Breast epithelium (tissue), 4 donors: ENCODE data around the gene SPTA1. TPM values are rescaled to one million over a fixed set of nuclear protein-coding genes. Genes with fewer than 3 reads are reported as not detected.

ENCODE experiments used
- DNase-seq, 2 donors: peaks; one replicate each; pipeline ENCODE4 v3.0.0-alpha.2; 2019; ENCODE audit warnings: low spot score in 2 of 2
- H3K27ac ChIP-seq, 2 donors: fragments of 200-600 bp; sonication (generic) in 1 of 2; one replicate each; pipeline ENCODE4 v1.5.1; 2016 to 2019; ENCODE audit warnings: mild to moderate bottlenecking in 1 of 2
- H3K27me3 ChIP-seq, 2 donors: fragments of 200-600 bp; sonication (generic) in 1 of 2; one replicate each; pipeline versions ENCODE4 v1.5.1 to v1.6.0; 2017 to 2019; ENCODE audit warnings: control low read depth in 1 of 2, mild to moderate bottlenecking in 1 of 2
- H3K36me3 ChIP-seq: fragments of 200-600 bp; one replicate; pipeline ENCODE4 v1.5.1; 2019
- H3K4me1 ChIP-seq, 2 donors: fragments of 200-600 bp; sonication (generic); one replicate each; pipeline ENCODE4 v1.5.1; 2016 to 2019; ENCODE audit warnings: control low read depth in 1 of 2
- H3K4me3 ChIP-seq, 3 donors: fragments of 200-600 bp; sonication (generic); 1 replicate in 2 of 3; 2 replicates in 1 of 3; pipeline ENCODE4 v1.5.1; 2016 to 2019; ENCODE audit warnings: mild to moderate bottlenecking in 3 of 3, moderate library complexity in 2 of 3
- H3K9me3 ChIP-seq, 2 donors: fragments of 200-600 bp; sonication (generic) in 1 of 2; one replicate each; pipeline ENCODE4 v1.5.1; 2016 to 2019; ENCODE audit warnings: control low read depth in 1 of 2
- CTCF ChIP-seq, 3 donors: fragments of 450-650 bp; IDR thresholded peaks; one replicate each; pipeline ENCODE4 v1.5.1; 2016 to 2017; ENCODE audit warnings: antibody characterized with exemption in 3 of 3, mild to moderate bottlenecking in 3 of 3, moderate library complexity in 3 of 3
- POLR2A ChIP-seq: fragments of 450-650 bp; IDR thresholded peaks from one replicate; pipeline ENCODE4 v1.6.1; 2016; ENCODE audit warnings: antibody characterized with exemption, mild to moderate bottlenecking, moderate library complexity
- POLR2AphosphoS5 ChIP-seq, 3 donors: sonication (generic); formaldehyde crosslinking; IDR thresholded peaks; one replicate each; pipeline ENCODE4 v1.6.1; 2017; ENCODE audit warnings: antibody characterized with exemption in 3 of 3
- intact Hi-C: fragments of 100-400 bp; cut with DNase I; formaldehyde crosslinking; loops from one replicate; pipeline ENCODE4 v1.15.1; 2023; ENCODE audit warnings: low total_unique reads
- total RNA-seq, 3 donors: library from RNA; depleted of rRNA; stranded (reverse); fragments of >200 nt; gene quantifications; one replicate each; pipeline ENCODE4 v1.1.0, GENCODE V29; 2016

The SPTA1 gene
- total RNA-seq, 3 donors from 2014 or later: under 0.01 to 0.33 (median 0.15) TPM

GRCh38 chr1:158649052-158649451 lies 37.5 kb downstream of the SPTA1 start:
- H3K27me3 ChIP-seq: no peaks in the 10 kb centered on the region
- H3K4me3 ChIP-seq: no peak overlapping the region
- no peak for DNase-seq
- H3K4me1 ChIP-seq: no peaks in the 10 kb centered on the region
- no peaks in the 10 kb centered on the region for H3K9me3 ChIP-seq
- TF ChIP-seq POLR2AphosphoS5 (IDR thresholded peaks at IDR 0.05): no peak
- TF ChIP-seq CTCF (IDR thresholded peaks at IDR 0.05): no peak
- no peak for TF ChIP-seq POLR2A
- H3K27ac ChIP-seq: no peak overlapping the region
- intact Hi-C loops: no loop called here
- no peaks in the 10 kb centered on the region for H3K36me3 ChIP-seq

DNA sequence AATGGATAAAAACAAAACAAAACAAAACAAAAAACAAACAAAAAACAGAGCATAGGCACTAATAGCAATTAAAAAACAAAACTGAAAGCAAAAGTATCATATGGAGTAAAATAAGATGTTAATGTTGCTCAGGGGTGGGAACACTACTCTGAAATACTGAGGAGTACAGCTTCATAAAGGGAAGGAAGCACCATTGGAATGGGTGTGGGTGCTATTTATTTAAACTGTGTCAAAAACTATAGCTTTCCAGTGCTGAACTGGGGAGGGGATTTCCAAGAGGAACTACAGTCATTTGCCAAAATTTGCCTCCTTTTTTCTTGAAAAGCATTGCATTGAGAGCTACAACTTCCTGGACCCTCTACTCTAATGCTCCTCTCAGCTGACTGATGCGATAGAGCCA lies 40.0 kb downstream of the SPTA1 start:
- DNase-seq: no peak
- no peak for TF ChIP-seq POLR2AphosphoS5 (IDR thresholded peaks at IDR 0.05)
- no peak for TF ChIP-seq CTCF (IDR thresholded peaks at IDR 0.05)
- TF ChIP-seq POLR2A: no peak

DNA sequence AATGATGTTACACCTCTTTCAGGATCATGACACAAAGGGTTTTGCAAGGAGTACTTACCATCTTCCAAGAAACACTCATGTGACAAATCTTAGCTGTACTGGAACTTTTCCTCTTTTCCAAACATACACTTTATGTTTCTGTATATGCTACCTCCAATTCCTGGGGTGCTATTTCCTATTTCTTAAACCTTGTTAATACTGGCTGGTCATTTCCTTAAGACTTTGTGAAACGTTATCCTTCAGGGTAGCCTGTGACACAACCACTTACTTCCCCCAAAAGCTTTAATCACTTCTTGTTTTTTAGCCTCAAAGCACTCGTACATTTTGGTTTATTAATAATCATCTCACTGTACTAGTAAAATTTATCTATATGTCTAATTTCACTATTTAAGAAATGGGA lies 42.1 kb downstream of the SPTA1 start:
- no peaks in the 10 kb centered on the region for H3K4me1 ChIP-seq

More for the DNA sequence above, 40.0 kb downstream of the SPTA1 start:
- Histone ChIP-seq H3K27ac (no peak overlapping the region), H3K27me3 (no peaks in the 10 kb centered on the region), H3K4me3 (no peak overlapping the region), H3K9me3 (no peaks in the 10 kb centered on the region), H3K4me1 (no peaks in the 10 kb centered on the region), H3K36me3 (no peaks in the 10 kb centered on the region)
- intact Hi-C loops: no loop called here

DNA sequence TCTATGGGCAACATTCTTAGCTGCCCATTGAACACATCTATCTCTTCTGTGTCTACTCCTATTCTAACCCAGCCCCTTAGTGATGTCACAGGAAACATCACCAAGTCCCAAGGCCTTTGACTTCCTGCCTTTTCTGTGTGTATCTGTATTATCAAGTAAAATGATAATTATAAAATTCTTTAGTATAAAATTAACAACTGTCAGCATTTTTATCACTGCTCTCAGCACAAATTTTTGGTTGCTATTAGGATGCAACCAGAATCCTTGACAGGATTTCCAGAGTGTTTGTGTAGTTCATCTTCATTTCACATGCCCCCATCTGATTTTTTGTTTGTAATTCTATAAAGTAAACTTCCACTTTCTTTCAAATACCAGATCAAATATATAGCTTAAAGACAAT lies 47.6 kb downstream of the SPTA1 start:
- H3K27ac ChIP-seq: no peak overlapping the region
- intact Hi-C loops: no loop called here
- H3K4me3 ChIP-seq: no peak overlapping the region
- DNase-seq: no peak
- H3K27me3 ChIP-seq: no peaks in the 10 kb centered on the region
- no peaks in the 10 kb centered on the region for H3K36me3 ChIP-seq
- TF ChIP-seq CTCF (IDR thresholded peaks at IDR 0.05) (no peak), POLR2AphosphoS5 (IDR thresholded peaks at IDR 0.05) (no peak), POLR2A (no peak)
- no peaks in the 10 kb centered on the region for H3K4me1 ChIP-seq
- H3K9me3 ChIP-seq: no peaks in the 10 kb centered on the region

More for the DNA sequence above, 42.1 kb downstream of the SPTA1 start:
- intact Hi-C loops: no loop called here
- Histone ChIP-seq H3K9me3 (no peaks in the 10 kb centered on the region), H3K27me3 (no peaks in the 10 kb centered on the region), H3K4me3 (no peak overlapping the region), H3K36me3 (no peaks in the 10 kb centered on the region), H3K27ac (no peak overlapping the region)
- DNase-seq: no peak
- no peak for TF ChIP-seq POLR2A
- TF ChIP-seq POLR2AphosphoS5 (IDR thresholded peaks at IDR 0.05): no peak
- no peak for TF ChIP-seq CTCF (IDR thresholded peaks at IDR 0.05)

GRCh38 chr1:158638146-158638545 lies 48.4 kb downstream of the SPTA1 start:
- no peaks in the 10 kb centered on the region for H3K9me3 ChIP-seq
- intact Hi-C loops: no loop called here
- TF ChIP-seq POLR2AphosphoS5 (IDR thresholded peaks at IDR 0.05): no peak
- no peak for TF ChIP-seq POLR2A
- H3K4me1 ChIP-seq: no peaks in the 10 kb centered on the region
- no peaks in the 10 kb centered on the region for H3K36me3 ChIP-seq
- no peak overlapping the region for H3K27ac ChIP-seq
- DNase-seq: no peak
- H3K27me3 ChIP-seq: no peaks in the 10 kb centered on the region
- H3K4me3 ChIP-seq: no peak overlapping the region

DNA sequence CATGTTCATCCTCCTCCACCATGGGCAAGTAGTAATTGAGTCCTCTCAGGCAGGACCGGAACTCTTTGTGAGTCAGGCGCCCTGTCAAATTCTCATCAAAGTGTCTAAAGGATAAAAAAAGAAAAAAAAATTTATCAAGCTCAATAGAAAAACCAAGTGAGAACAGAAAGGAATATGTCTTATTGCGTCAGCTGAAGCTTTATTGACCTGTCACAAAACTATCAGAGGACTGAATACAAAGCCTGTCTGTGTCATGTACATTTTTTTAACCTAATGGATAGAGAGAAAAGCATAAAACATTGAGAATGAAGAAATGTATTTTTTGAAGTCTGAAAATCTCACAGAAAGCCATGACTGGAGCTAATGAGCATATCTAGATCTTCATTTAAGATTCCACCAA lies 72.8 kb downstream of the SPTA1 start:
- no peaks in the 10 kb centered on the region for H3K27me3 ChIP-seq
- intact Hi-C loops: no loop called here
- no peaks in the 10 kb centered on the region for H3K36me3 ChIP-seq
- DNase-seq: no peak
- no peaks in the 10 kb centered on the region for H3K9me3 ChIP-seq
- H3K4me1 ChIP-seq: no peaks in the 10 kb centered on the region
- H3K4me3 ChIP-seq: no peak overlapping the region
- no peak overlapping the region for H3K27ac ChIP-seq
- no peak for TF ChIP-seq POLR2AphosphoS5 (IDR thresholded peaks at IDR 0.05)
- TF ChIP-seq CTCF (IDR thresholded peaks at IDR 0.05): no peak
- TF ChIP-seq POLR2A: no peak
